GM12874 (cell line): Measurements from ENCODE around the gene RGS3.

Experiments
- CTCF ChIP-seq: IDR thresholded peaks from 2 replicates; pipeline ENCODE4 v1.5.1; 2011; ENCODE audit warnings: low read depth, mild to moderate bottlenecking, control low read depth, low read length, moderate library complexity; ENCODE audit not compliant: insufficient read depth

The RGS3 gene

GRCh38 chr9:113538701-113539430, 75.3 kb downstream of the RGS3 start:
- TF ChIP-seq CTCF: no peak

- TF ChIP-seq CTCF: no peak
These were observed 76.9 kb downstream of the RGS3 start for GRCh38 chr9:113540466-113540865.

- TF ChIP-seq CTCF: no peak
These were observed 77.7 kb downstream of the RGS3 start for GRCh38 chr9:113541019-113541900.

GRCh38 chr9:113542006-113542405, 78.5 kb downstream of the RGS3 start:
- no peak for TF ChIP-seq CTCF

GRCh38 chr9:113542741-113543140, 79.2 kb downstream of the RGS3 start:
- TF ChIP-seq CTCF: no peak

- no peak for TF ChIP-seq CTCF
These were observed 79.9 kb downstream of the RGS3 start for GRCh38 chr9:113543296-113543981.

GRCh38 chr9:113543982-113544303, 80.4 kb downstream of the RGS3 start:
- TF ChIP-seq CTCF: no peak
